HT1080 (cell line): ENCODE data around the gene STXBP1. TPM values are rescaled to one million over a fixed set of nuclear protein-coding genes. Genes with fewer than 3 reads are reported as not detected.

Experiments
- DNase-seq: peaks from one replicate; pipeline ENCODE4 v3.0.0-alpha.2; 2015; ENCODE audit warnings: low read depth
- total RNA-seq: library from RNA; depleted of rRNA; stranded (reverse); fragments of >200 nt; shearing (Covaris generic); gene quantifications from 2 replicates; pipeline ENCODE4 v1.2.3, GENCODE V29; 2014; rRNA removed

The STXBP1 gene
- total RNA-seq, 1 experiment from 2014 or later: 10.4 TPM

- no peak for DNase-seq
Measured at GRCh38 chr9:127730799-127731410, 118.8 kb downstream of the STXBP1 start.

- DNase-seq: no peak
Measured at GRCh38 chr9:127731938-127732337, 119.9 kb downstream of the STXBP1 start.

GRCh38 chr9:127732444-127732843 lies 120.4 kb downstream of the STXBP1 start:
- DNase-seq: no peak

- DNase-seq: no peak
Measured at GRCh38 chr9:127733614-127734013, 121.5 kb downstream of the STXBP1 start.

GRCh38 chr9:127734247-127734746 lies 122.2 kb downstream of the STXBP1 start:
- no peak for DNase-seq

GRCh38 chr9:127734747-127735529 lies 122.9 kb downstream of the STXBP1 start, which contains the start of gene TOR2A:
Gene TOR2A, minus strand, starts transcription at chr9:127735294. Its CDS starts 24 bp downstream, at chr9:127735270.
- peak; percentile 96 for DNase-seq

- no peak for DNase-seq
Measured at GRCh38 chr9:127735530-127736185, 123.6 kb downstream of the STXBP1 start.

- DNase-seq: no peak
Measured at GRCh38 chr9:127738666-127739065, 126.6 kb downstream of the STXBP1 start.

GRCh38 chr9:127739614-127740330 lies 127.7 kb downstream of the STXBP1 start:
- DNase-seq: no peak

- DNase-seq: no peak
Measured at GRCh38 chr9:127741831-127742434, 129.9 kb downstream of the STXBP1 start.

Other genes with a start within 250 kb of the STXBP1 start
- 5.1 and 8.9 TPM in 2 replicates for gene SLC2A8, start 215.1 kb upstream of the STXBP1 start, total RNA-seq
- gene ZNF79, start 187.9 kb upstream of the STXBP1 start, total RNA-seq: 9.8 and 10.9 TPM in 2 replicates
- 1,981 and 2,351 TPM in 2 replicates for gene RPL12, start 160.9 kb upstream of the STXBP1 start, total RNA-seq
- gene LRSAM1, start 160.8 kb upstream of the STXBP1 start, total RNA-seq: 13.0 and 13.2 TPM in 2 replicates
- not detected in 2 replicates for gene CFAP157, start 94.7 kb downstream of the STXBP1 start, total RNA-seq
- gene PTRH1, start 103.4 kb downstream of the STXBP1 start, total RNA-seq: 27.1 and 33.3 TPM in 2 replicates
- gene TTC16, start 103.8 kb downstream of the STXBP1 start, total RNA-seq: not detected in 2 replicates
- gene TOR2A, start 123.0 kb downstream of the STXBP1 start, total RNA-seq: 20.7 and 27.7 TPM in 2 replicates
- not detected in 2 replicates for gene SH2D3C, start 166.4 kb downstream of the STXBP1 start, total RNA-seq
- gene CDK9, start 173.8 kb downstream of the STXBP1 start, total RNA-seq: 49.4 and 73.6 TPM in 2 replicates
- gene FPGS, start 190.6 kb downstream of the STXBP1 start, total RNA-seq: 84.1 and 87.0 TPM in 2 replicates
- 23.0 and 34.1 TPM in 2 replicates for gene ENG, start 242.4 kb downstream of the STXBP1 start, total RNA-seq